ENCODE data around the gene TAPBP.
"Not testable (repeated sequence)": the region's sequence is repeated elsewhere in the genome, so short reads cannot be mapped to it uniquely, and the experiment has no call there.

TAPBP gene

GRCh38 chr6:33313709-33314514 lies at the start of gene TAPBP:
TAPBP (minus strand) TSS chr6:33314078; CDS start chr6:33314041, 37 bp downstream.
- no peak for DNase-seq (ENCODE audit: extremely low read depth, low read depth)

GRCh38 chr6:33363486-33363885 lies 49.6 kb upstream of the TAPBP start:
- DNase-seq (ENCODE audit: extremely low read depth, low read depth): not testable (repeated sequence)

More at GRCh38 chr6:33313709-33314514, at the start of gene TAPBP:
- no peak for TF ChIP-seq CTCF (IDR thresholded peaks at IDR 0.05; ENCODE audit: low read depth, low read length)

- DNase-seq (ENCODE audit: extremely low read depth, low read depth): no peak
- no peak for TF ChIP-seq CTCF (IDR thresholded peaks at IDR 0.05; ENCODE audit: low read depth, low read length)
These were observed 45.5 kb upstream of the TAPBP start for GRCh38 chr6:33359331-33359730.

GRCh38 chr6:33357160-33357871 lies 43.4 kb upstream of the TAPBP start:
- not testable (repeated sequence) for DNase-seq (ENCODE audit: extremely low read depth, low read depth)

- no peak for DNase-seq (ENCODE audit: extremely low read depth, low read depth)
These were observed 42.4 kb upstream of the TAPBP start for GRCh38 chr6:33356295-33356694.

GRCh38 chr6:33355860-33356259 lies 42.0 kb upstream of the TAPBP start:
- DNase-seq (ENCODE audit: extremely low read depth, low read depth): not testable (repeated sequence)

More at GRCh38 chr6:33356295-33356694, 42.4 kb upstream of the TAPBP start:
- no peak for TF ChIP-seq CTCF (IDR thresholded peaks at IDR 0.05; ENCODE audit: low read depth, low read length)

- DNase-seq (ENCODE audit: extremely low read depth, low read depth): no peak
- TF ChIP-seq CTCF (IDR thresholded peaks at IDR 0.05; ENCODE audit: low read depth, low read length): no peak
These were observed 33.9 kb upstream of the TAPBP start for GRCh38 chr6:33347816-33348215.

GRCh38 chr6:33346972-33347371 lies 33.1 kb upstream of the TAPBP start:
- DNase-seq (ENCODE audit: extremely low read depth, low read depth): not testable (repeated sequence)

GRCh38 chr6:33344701-33345697 lies 31.1 kb upstream of the TAPBP start:
- peak; percentile 24 for DNase-seq (ENCODE audit: extremely low read depth, low read depth)
- TF ChIP-seq CTCF (IDR thresholded peaks at IDR 0.05; ENCODE audit: low read depth, low read length): peak; percentile 45
